ENCODE measurements around the gene CEBPB. TPM values are rescaled to one million over a fixed set of nuclear protein-coding genes. Genes with fewer than 3 reads are reported as not detected.

Gene CEBPB
- 156 to 353 TPM (median 327 TPM) in 5 replicates for total RNA-seq (2022; extraction: Qiagen RNA extraction)

GRCh38 chr20:50190251-50191064 is at the start of gene CEBPB:
Gene CEBPB (plus strand): TSS chr20:50190830. CDS start chr20:50191034, 204 bp downstream.

GRCh38 chr20:50153500-50154377 is 36.9 kb upstream of the CEBPB start, which contains the start of gene PEDS1:
Gene PEDS1 (minus strand): TSS chr20:50153723. CDS start chr20:50153637, 86 bp downstream.

Other genes starting within 250 kb of the CEBPB start
- gene SNAI1, start 207.8 kb upstream of the CEBPB start, total RNA-seq (2022; extraction: Qiagen RNA extraction), result 8.2 to 12.9 TPM (median 11.8 TPM) in 5 replicates
- 96.0 to 137 TPM (median 102 TPM) in 5 replicates for gene UBE2V1, start 77.7 kb upstream of the CEBPB start, total RNA-seq (2022; extraction: Qiagen RNA extraction)
- 46.0 to 63.1 TPM (median 58.4 TPM) in 5 replicates for gene PEDS1, start 37.1 kb upstream of the CEBPB start, total RNA-seq (2022; extraction: Qiagen RNA extraction)